Stimulated activated CD8-positive, alpha-beta memory T cell treated with anti-CD3 and anti-CD28 coated beads, Interleukin-12 subunit alpha, Interleukin-12 subunit beta, amount 100 ng/mL, for 24 hours (primary cell): ENCODE results near the gene CCM2.

Experiments
- DNase-seq: peaks from one replicate; pipeline ENCODE4 v3.0.0-alpha.2; 2020; ENCODE audit errors: extremely low read depth

CCM2 gene

GRCh38 chr7:45065031-45065995 is 65.3 kb downstream of the CCM2 start:
- no peak for DNase-seq

DNA sequence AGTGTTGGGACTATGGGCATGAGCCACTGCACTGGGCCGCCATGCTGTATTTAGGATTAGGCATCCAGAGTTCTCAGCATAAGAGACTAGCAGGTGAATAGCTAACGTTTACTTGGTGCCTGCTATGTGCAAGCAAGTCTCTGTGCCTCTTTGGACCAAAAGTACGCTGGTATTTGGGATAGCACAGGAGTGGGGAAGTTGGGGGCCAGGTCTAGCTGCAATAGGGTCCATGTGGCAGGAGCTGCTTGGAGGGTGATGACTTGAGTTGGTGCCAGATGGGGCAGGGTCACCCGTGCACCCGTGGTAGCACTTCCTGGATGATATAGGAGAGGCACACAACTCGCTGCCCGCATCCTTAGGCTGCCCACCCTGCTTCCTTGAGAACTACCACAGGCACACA is 66.4 kb downstream of the CCM2 start:
- DNase-seq = no peak

DNA sequence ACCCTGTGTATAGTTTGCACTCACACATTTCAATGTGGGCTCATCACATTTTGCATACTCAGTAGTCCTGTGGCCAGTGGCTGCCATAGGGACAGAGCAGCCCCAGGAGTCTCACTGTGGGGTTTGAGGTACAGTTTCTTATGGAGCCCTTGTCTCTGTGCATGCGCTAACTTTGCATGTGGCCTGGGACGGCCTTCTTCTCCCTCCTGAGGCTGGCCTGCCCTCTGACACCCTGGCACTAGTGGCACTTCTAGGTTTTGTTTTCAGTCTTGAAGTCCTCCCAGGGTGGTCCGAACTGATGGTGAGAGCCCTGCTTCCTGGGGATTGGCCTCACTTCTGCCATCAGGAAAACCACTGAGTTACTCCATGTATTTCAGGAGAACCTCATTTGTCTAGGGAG is 67.6 kb downstream of the CCM2 start:
- no peak for DNase-seq

- no peak for DNase-seq
Measured at GRCh38 chr7:45068236-45069023, 68.4 kb downstream of the CCM2 start.

DNA sequence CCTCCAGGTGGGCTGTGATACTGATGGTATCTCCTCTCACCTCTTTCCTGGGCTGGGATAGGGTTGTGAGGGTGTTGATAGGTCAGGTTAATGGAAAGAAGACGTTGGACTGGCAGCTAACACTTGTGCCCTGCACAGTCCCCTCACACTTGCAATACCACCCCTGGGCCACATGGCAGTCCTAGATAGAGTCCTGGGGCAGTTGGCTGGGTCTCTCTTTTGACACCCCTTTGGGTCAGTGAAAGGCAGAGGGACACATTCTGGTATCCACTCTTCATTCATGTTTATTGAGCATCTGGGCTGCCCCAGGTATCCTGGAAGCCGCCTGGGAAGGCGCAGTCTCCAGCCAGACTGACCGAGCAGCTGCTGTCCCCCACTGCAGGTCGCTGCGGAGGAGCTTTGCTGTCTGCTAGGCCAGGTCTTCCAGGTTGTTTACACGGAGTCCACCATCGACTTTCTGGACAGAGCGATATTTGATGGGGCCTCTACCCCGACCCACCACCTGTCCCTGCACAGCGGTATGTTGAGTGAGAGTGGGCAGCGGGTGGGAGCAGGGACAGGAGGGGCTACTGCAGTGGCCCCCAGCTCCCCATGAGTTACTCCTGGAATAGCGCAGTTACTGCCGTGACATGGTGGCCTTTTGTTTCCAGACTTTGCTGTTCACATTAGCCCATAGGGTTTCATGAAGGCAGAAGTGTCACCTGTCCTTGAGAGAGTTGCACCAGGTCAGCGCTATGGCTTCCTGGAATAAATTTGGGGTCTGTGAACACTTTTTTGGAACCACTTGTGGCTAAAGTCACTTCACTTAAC is 69.6 kb downstream of the CCM2 start:
- no peak for DNase-seq

DNA sequence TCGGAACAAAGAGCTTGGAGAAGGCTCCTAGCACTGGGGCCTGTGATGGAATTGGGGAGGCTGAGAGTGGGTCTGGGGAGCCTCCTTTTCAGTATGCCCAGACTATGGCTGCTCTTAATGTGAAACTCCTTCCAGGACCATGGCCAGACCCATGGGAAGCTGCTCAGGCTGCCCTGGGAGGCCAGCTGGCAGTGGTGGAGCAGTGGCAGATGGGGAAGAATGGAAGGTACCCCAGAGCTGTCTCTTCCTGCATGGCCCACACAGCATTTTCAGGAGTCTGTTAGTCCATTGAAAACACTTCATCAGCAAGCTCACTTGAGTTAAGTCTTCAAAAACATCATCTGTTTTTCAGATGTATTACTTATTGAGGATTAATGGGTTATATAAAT is 70.2 kb downstream of the CCM2 start:
- DNase-seq = no peak

GRCh38 chr7:45071528-45071927 is 71.5 kb downstream of the CCM2 start:
- no peak for DNase-seq

DNA sequence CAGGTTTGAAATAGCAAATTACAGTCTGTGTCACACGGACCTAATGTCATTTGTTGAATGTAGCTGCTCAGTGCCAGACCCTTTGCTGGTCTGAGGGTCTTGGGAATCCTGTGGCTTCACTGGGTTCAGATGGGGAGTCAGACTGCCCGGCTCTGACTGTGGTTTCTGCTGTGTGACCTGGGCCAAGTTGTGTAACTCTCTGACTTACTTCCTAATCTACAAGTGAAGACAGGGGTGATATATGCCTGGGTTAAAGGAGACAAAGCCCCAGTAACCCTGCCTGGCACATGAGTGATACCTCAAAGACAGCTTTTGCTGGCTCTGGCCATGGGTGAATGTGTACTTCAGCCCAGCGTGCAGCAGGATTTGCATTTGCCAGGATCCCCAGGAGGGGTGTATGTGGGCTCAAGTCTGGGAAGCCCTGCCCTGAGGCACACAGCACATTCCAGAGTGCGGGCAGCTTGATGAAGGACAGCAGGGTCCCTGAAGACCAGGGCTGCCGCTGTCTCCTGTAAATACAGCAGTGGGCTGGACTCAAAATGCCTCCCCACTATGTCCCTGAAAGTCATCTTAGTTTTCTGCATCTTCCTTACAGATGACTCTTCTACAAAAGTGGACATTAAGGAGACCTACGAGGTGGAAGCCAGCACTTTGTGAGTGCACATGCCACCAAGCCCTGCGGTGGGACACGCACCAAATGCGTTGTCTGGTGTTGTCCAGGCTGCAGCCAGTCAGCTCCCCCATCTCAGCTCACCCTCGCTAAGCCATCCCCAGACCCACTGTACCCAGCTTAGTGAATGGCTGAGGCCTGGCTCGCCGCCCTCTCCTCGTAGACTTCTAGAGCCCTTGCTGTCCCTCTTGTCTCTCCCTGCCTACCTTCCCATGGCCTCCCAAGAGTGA is 72.4 kb downstream of the CCM2 start:
- DNase-seq = no peak

DNA sequence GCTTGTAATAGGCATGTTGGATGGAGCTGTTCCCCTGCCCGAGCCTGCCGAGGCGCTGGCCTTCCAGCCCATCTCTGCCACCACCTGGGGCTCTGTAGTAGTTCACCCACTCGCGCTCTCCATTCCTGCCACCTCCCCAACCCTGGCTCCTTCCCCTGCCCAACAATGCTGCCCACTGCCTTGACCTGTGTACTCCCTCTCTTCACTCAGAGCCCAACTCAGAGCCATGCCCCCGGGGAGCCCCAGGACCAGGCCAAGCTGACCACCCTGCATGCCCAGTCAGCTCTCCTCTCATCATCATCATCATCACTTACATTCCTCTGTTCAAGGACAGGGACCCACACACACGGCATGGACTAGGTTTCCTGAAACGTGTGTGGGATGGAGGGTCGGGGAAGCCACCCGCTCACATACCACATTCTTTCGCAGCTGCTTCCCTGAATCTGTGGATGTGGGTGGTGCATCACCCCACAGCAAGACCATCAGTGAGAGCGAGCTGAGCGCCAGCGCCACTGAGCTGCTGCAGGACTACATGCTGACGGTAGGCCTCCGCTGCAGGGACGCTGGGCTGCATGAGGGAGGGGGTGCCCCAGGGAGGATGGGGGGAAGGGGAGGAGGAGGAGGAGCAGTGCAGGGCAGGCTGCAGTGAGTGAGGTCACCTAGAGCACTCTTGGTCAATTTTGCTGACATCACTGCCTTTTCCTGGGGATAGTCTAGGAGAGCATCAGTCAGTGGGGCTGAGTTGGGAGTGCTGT is 73.2 kb downstream of the CCM2 start:
- DNase-seq = no peak

DNA sequence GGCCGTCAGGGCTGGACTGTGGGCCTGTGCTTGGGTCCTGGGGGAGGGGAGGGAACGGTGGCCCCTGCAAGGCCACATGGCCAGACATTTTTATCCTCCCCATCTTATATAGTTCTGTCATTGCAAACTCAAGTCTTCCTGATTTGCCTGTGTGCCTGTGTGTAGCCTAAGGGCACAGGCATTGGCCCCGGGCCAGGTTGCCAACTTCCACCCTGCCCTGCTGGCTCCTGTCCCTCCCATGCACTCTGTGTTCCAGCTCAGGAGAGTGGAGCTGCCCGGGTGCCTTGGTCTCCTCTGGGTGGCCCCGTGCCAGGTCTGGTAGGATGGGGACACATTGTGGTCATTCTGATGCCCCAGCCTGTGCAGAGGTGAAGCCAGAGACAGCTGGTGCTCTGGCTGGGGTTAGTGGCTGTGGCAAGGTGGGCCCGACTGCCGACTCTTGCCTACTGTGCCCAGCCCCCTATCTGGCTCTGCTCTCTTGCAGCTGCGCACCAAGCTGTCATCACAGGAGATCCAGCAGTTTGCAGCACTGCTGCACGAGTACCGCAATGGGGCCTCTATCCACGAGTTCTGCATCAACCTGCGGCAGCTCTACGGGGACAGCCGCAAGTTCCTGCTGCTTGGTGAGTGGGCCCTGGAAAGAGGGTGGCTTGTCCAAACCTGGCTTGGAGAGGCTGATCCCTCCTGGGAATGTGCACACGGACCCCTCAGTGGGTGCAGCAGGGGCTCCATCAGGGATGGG is 74.0 kb downstream of the CCM2 start:
- no peak for DNase-seq

DNA sequence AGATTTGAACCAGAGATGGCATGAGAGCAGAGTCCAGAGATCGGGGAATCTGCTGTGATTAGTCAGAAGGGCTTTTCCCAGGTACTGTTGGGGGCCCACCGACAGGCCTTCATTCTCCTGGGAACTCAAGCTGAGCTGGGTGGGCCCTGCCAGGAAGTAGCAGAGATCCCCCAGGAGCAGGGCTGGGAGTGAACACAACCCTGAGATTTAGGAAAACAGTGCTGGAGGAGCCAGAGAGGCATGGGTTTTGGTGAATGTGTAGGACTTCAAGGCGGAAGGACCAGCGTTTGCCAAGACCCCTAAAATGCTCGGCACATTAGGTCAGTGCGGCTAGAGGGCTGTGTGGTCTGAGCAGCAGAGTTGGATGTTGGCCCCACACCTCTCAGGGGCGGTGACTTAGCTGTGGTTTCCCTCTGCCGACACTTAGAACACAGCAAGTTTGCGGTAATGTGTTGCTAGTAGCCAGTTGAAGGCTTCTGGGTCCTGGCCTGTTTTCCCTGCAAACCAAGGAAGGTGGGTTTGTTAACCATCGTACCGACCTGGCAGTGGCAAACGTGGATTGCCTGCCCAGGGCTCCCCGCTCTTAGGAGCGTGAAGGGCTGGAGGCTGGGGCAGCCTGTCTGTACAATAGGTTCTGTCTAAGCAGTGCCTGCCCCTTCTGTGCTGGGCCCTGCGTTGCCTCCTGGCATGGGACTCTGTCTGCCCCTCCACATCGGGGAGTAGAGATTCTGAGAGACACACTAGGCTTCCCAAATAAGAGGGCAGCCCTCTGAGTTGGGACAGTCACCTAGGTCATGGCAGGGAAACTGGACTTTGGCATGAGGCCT is 74.7 kb downstream of the CCM2 start:
- DNase-seq = no peak

DNA sequence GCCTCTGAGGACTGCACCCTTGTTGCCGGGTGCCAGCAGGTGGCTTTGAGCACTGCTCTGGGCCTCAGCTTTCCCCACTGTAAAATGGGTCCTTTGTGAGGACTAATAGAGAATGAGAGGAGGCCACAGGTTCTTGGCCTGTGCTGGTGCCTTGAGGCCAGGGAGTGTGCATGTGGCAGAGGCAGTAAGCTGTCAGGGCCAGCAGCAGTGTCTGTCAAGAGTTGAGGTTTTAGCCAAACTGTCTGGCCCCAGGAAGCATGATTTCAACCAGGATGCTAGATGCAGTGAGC is 75.3 kb downstream of the CCM2 start:
- no peak for DNase-seq

- no peak for DNase-seq
Measured at GRCh38 chr7:45075871-45076796, 76.1 kb downstream of the CCM2 start.

DNA sequence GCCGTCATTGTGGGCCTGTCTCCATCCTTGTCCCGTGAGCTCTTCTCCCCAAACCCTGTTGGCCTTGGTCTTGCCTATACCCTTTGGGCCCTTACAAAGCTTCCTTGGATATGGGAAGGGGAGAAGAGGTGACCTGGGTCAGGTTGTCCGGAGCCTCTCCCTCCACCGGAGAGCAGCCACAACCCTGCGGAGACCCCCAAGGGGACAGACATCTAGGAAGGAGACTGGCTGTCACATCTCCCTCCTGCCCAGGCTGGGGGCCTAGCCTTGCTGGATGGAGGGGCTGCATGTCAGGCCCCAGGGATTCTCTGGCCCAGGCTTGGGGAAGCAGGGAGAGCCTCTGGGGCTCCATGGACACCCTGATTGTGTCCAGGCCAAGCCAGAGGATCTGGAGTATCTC is 76.9 kb downstream of the CCM2 start:
- no peak for DNase-seq

GRCh38 chr7:45077579-45077978 is 77.6 kb downstream of the CCM2 start:
- no peak for DNase-seq

- no peak for DNase-seq
Measured at GRCh38 chr7:45078125-45078681, 78.2 kb downstream of the CCM2 start.

GRCh38 chr7:45080265-45080957 is 80.4 kb downstream of the CCM2 start:
- DNase-seq = no peak
